Endothelial cell (in vitro differentiated cells): ENCODE data around the gene CADM1. TPM values are rescaled to one million over a fixed set of nuclear protein-coding genes. Genes with fewer than 3 reads are reported as not detected.

ENCODE experiments used
- DNase-seq: peaks from one replicate; pipeline ENCODE4 v3.0.0; 2021; ENCODE audit warnings: low spot score
- H3K27ac Mint-ChIP-seq: one replicate; pipeline ENCODE4 v1.8.0; 2021; ENCODE audit warnings: mixed read lengths, inconsistent platforms; ENCODE audit not compliant: unreplicated experiment
- H3K27me3 Mint-ChIP-seq: one replicate; pipeline ENCODE4 v1.8.0; 2021; ENCODE audit warnings: mild to moderate bottlenecking, moderate library complexity, mixed read lengths, inconsistent platforms; ENCODE audit not compliant: unreplicated experiment
- H3K36me3 Mint-ChIP-seq: one replicate; pipeline ENCODE4 v1.8.0; 2021; ENCODE audit warnings: mild to moderate bottlenecking, low read depth, mixed read lengths, inconsistent platforms; ENCODE audit not compliant: unreplicated experiment
- H3K4me1 Mint-ChIP-seq: one replicate; pipeline ENCODE4 v1.8.0; 2021; ENCODE audit warnings: mild to moderate bottlenecking, mixed read lengths, inconsistent platforms; ENCODE audit not compliant: unreplicated experiment
- H3K4me3 Mint-ChIP-seq: one replicate; pipeline ENCODE4 v1.8.0; 2021; ENCODE audit warnings: mild to moderate bottlenecking, mixed read lengths, inconsistent platforms; ENCODE audit not compliant: unreplicated experiment
- H3K9me3 Mint-ChIP-seq: one replicate; pipeline ENCODE4 v1.8.0; 2021; ENCODE audit warnings: mixed read lengths, inconsistent platforms; ENCODE audit not compliant: unreplicated experiment
- CTCF ChIP-seq: fragments of 200-600 bp; sonication (generic); IDR thresholded peaks from one replicate; pipeline ENCODE4 v1.5.0; 2021; ENCODE audit warnings: antibody characterized with exemption; ENCODE audit not compliant: unreplicated experiment
- total RNA-seq: library from RNA; stranded (reverse); fragmentation: NEBNext Ultra II Directional; extraction: Animal tissue kit (Norgen Biotek cat#: 25700); gene quantifications from one replicate; pipeline ENCODE4 v1.2.1, GENCODE V29; 2021; ENCODE audit not compliant: unreplicated experiment

The CADM1 gene
- total RNA-seq, 1 donor from 2014 or later, result 65.5 TPM

GRCh38 chr11:115132436-115133228 lies 371.6 kb downstream of the CADM1 start:
- no peaks in the 10 kb centered on the region for H3K36me3 Mint-ChIP-seq
- peaks cover 6% of the 10 kb centered on the region for H3K4me1 Mint-ChIP-seq
- peak; percentile 34 for DNase-seq
- no peak overlapping the region for H3K27ac Mint-ChIP-seq
- H3K9me3 Mint-ChIP-seq, result no peaks in the 10 kb centered on the region
- no peaks in the 10 kb centered on the region for H3K27me3 Mint-ChIP-seq
- H3K4me3 Mint-ChIP-seq, result no peak overlapping the region
- no peak for TF ChIP-seq CTCF

GRCh38 chr11:115129473-115130289 lies 374.5 kb downstream of the CADM1 start:
- no peak overlapping the region for H3K27ac Mint-ChIP-seq
- DNase-seq, result no peak
- H3K27me3 Mint-ChIP-seq, result no peaks in the 10 kb centered on the region

GRCh38 chr11:115128226-115128625 lies 376.0 kb downstream of the CADM1 start:
- Mint-ChIP-seq H3K4me3 (no peak overlapping the region), H3K4me1 (no peaks in the 10 kb centered on the region), H3K27ac (no peak overlapping the region), H3K36me3 (no peaks in the 10 kb centered on the region), H3K27me3 (no peaks in the 10 kb centered on the region), H3K9me3 (no peaks in the 10 kb centered on the region)
- DNase-seq, result no peak
- no peak for TF ChIP-seq CTCF

More at GRCh38 chr11:115129473-115130289, 374.5 kb downstream of the CADM1 start:
- Mint-ChIP-seq H3K4me3 (no peak overlapping the region), H3K9me3 (no peaks in the 10 kb centered on the region), H3K4me1 (no peaks in the 10 kb centered on the region), H3K36me3 (no peaks in the 10 kb centered on the region)
- TF ChIP-seq CTCF, result no peak

GRCh38 chr11:115127790-115128189 lies 376.4 kb downstream of the CADM1 start:
- H3K4me1 Mint-ChIP-seq, result no peaks in the 10 kb centered on the region

More at GRCh38 chr11:115127790-115128189, 376.4 kb downstream of the CADM1 start:
- H3K27me3 Mint-ChIP-seq, result no peaks in the 10 kb centered on the region
- no peaks in the 10 kb centered on the region for H3K36me3 Mint-ChIP-seq
- no peak for DNase-seq
- H3K4me3 Mint-ChIP-seq, result no peak overlapping the region
- no peak overlapping the region for H3K27ac Mint-ChIP-seq
- H3K9me3 Mint-ChIP-seq, result no peaks in the 10 kb centered on the region
- no peak for TF ChIP-seq CTCF
